ENCODE data around the gene MTHFD1L. TPM values are rescaled to one million over a fixed set of nuclear protein-coding genes. Genes with fewer than 3 reads are reported as not detected.
"Not testable (repeated sequence)": the region's sequence is repeated elsewhere in the genome, so short reads cannot be mapped to it uniquely, and the experiment has no call there.

Gene MTHFD1L
- polyA plus RNA-seq, 2 of the 4 experiments (the other 2 are of a cell fraction): 27.2 to 63.2 TPM

DNA sequence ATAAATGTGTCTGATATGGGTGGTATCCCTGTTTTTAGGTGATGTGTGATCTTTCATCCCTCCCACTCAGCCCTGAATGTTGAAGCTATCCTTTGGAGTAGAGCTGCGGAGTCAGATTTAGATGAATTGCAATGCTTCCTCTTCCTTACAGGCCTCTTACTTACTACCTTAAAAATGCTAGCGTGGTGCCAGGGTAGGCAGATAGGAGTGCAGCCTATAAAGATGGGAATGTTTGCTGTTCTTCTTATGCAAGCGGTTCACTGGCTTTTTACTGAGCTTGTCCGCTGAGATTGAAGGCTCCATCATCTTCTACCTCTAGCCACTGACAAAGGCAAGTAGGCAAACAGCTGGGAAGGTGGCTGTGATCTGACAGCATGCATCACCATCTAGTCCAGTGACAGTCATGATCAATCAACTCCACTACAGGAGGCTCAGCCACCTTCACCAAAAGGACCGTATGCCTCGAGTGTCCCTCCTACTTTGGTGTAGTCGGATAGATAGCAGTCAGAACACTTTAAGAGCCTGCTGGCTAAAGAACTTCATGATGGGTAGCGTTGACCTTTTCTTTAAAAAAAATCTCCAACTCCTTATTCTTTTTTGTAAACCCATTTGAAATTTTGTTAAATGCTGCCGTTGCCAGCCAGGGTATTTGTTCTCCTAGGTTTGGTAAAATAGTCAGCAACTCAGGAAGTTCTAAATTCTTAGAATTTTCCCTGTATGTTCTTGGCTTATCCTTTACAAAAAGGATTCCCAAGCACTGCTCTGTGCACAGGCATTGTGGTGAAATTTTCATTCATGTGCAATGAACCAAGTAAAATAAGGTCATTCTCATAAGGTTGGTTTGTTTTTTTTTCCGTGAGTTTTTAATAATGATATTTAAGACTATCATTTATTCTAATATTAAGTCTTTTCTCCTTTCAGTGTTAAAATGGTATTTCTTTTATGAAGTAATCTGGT lies 169.6 kb downstream of the MTHFD1L start (continued):
- TF ChIP-seq, protein P1, sequence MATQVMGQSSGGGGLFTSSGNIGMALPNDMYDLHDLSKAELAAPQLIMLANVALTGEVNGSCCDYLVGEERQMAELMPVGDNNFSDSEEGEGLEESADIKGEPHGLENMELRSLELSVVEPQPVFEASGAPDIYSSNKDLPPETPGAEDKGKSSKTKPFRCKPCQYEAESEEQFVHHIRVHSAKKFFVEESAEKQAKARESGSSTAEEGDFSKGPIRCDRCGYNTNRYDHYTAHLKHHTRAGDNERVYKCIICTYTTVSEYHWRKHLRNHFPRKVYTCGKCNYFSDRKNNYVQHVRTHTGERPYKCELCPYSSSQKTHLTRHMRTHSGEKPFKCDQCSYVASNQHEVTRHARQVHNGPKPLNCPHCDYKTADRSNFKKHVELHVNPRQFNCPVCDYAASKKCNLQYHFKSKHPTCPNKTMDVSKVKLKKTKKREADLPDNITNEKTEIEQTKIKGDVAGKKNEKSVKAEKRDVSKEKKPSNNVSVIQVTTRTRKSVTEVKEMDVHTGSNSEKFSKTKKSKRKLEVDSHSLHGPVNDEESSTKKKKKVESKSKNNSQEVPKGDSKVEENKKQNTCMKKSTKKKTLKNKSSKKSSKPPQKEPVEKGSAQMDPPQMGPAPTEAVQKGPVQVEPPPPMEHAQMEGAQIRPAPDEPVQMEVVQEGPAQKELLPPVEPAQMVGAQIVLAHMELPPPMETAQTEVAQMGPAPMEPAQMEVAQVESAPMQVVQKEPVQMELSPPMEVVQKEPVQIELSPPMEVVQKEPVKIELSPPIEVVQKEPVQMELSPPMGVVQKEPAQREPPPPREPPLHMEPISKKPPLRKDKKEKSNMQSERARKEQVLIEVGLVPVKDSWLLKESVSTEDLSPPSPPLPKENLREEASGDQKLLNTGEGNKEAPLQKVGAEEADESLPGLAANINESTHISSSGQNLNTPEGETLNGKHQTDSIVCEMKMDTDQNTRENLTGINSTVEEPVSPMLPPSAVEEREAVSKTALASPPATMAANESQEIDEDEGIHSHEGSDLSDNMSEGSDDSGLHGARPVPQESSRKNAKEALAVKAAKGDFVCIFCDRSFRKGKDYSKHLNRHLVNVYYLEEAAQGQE (IDR thresholded peaks at IDR 0.05): no peak
- no peak for TF ChIP-seq NR3C1 (IDR thresholded peaks at IDR 0.05)

DNA sequence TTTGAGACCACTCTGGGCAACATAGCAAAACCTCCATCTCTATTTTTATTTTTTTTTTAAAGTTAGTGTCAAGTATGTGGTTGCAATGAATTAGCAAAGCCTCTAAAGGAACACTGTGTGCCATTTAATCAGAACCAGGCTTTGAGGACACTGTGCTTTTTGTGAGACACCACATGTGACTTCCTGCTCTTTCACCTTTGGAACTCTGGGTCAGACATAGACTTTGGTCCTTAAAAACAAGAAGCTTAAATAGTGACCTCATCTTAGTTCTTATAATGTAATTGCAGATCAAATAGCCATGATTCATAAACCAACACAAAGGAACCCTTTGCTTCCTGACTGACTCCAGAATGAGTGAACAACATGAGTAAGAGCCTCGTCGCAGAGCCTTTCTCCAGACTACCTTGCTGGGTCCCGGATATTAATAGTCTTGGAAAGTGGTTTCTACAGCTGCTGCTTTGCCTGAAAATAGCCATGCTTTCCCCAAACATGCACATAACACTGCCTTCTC lies 170.8 kb downstream of the MTHFD1L start:
- not testable (repeated sequence) for H3K4me3 ChIP-seq, FAIRE-seq, H3K9me3 ChIP-seq, ATAC-seq
- POLR2A ChIA-PET: interaction anchor here (0.6 kb wide), 1 partner anchor 115 kb away, joined by 4 read pairs; no protein-coding TSS in a partner anchor
- TF ChIP-seq JUN (IDR thresholded peaks at IDR 0.05) (peak in 1 of 2 experiments; percentile 38; a peak in 1 of 5 replicates), EP300 (IDR thresholded peaks at IDR 0.05) (peak; percentile 31 to 59; a peak in 3 of 5 replicates), JUNB (IDR thresholded peaks at IDR 0.05) (peak; percentile 80), FOSL2 (IDR thresholded peaks at IDR 0.05) (peak; percentile 43), FOSL2 (CRISPR knock-in tag; IDR thresholded peaks at IDR 0.05) (peak; percentile 82)
- TF ChIP-seq, protein P2, sequence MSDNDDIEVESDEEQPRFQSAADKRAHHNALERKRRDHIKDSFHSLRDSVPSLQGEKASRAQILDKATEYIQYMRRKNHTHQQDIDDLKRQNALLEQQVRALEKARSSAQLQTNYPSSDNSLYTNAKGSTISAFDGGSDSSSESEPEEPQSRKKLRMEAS (IDR thresholded peaks at IDR 0.05): 0 out of 2 replicates have a peak, but pooled peaks have one; percentile 16
- TF ChIP-seq, protein P3, sequence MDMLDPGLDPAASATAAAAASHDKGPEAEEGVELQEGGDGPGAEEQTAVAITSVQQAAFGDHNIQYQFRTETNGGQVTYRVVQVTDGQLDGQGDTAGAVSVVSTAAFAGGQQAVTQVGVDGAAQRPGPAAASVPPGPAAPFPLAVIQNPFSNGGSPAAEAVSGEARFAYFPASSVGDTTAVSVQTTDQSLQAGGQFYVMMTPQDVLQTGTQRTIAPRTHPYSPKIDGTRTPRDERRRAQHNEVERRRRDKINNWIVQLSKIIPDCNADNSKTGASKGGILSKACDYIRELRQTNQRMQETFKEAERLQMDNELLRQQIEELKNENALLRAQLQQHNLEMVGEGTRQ (IDR thresholded peaks at IDR 0.05): peak; percentile 41; the same call in 1 of the 2 replicates
- Histone ChIP-seq H3K4me2 (peak overlapping the region; percentile 42), H3K4me1 (peaks cover 47% of the 10 kb centered on the region), H3K27ac (peak overlapping the region; percentile 97 to 99)
- WGBS (ENCODE audit: missing lambda C conversion rate): 7% methylated on average over 3 of the region's 3 CpGs
- peak in 1 of 2 experiments; percentile 82 for DNase-seq (ENCODE audit: low read depth in 1 of 2, low spot score in 1 of 2)
- CTCF ChIA-PET: interaction anchor here (1.0 kb wide), 1 partner anchor 244 kb away, joined by 4 read pairs; no protein-coding TSS in a partner anchor

DNA sequence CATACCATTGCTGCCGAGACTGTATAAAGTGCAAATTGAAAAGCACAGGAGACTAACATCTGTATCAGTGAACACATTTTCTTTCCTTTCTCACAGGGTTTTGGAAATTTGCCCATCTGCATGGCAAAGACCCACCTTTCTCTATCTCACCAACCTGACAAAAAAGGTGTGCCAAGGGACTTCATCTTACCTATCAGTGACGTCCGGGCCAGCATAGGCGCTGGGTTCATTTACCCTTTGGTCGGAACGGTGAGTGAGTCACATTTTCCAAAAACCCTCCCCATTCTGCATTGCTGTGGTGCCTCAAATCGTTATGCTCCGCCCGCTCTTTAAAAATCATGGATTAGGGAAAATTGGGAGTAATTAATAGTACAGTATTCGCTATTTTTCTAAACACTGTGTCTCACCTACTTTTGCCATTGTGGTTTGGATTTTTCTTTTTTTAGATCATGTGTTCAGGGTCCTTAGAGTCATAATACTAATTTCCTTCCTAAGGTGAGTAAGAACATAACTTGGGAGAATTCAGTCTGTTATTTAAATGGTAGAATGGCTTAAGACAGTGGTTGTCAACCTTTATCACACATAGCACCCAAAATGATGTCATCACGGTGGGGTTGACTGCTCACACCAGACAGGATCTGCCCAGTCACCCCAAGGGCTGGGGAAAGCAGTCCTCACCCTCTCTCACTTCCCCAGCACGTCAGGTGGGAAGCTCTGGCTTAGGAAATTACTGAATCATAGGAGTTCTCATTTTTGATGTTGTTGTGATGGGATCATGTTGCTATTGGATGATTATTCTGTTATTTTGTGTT lies 171.6 kb downstream of the MTHFD1L start:
- FAIRE-seq: no peak
- DNase-seq (ENCODE audit: low read depth in 1 of 2, low spot score in 1 of 2): no peak
- H3K9me3 ChIP-seq: peaks cover 9% of the 10 kb centered on the region
- ATAC-seq: no peak
- WGBS (ENCODE audit: missing lambda C conversion rate): 87% methylated on average over 12 of the region's 12 CpGs
- H3K4me1 ChIP-seq: peaks cover 55% of the 10 kb centered on the region
- POLR2A ChIA-PET: interaction anchor here (0.6 kb wide), 1 partner anchor 116 kb away, joined by 4 read pairs; no protein-coding TSS in a partner anchor
- peak overlapping the region; percentile 97 to 99 for H3K27ac ChIP-seq
- H3K4me2 ChIP-seq: peak overlapping the region; percentile 40
- no peak overlapping the region for H3K4me3 ChIP-seq
- TF ChIP-seq, protein P4, sequence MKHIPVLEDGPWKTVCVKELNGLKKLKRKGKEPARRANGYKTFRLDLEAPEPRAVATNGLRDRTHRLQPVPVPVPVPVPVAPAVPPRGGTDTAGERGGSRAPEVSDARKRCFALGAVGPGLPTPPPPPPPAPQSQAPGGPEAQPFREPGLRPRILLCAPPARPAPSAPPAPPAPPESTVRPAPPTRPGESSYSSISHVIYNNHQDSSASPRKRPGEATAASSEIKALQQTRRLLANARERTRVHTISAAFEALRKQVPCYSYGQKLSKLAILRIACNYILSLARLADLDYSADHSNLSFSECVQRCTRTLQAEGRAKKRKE (CRISPR knock-in tag; IDR thresholded peaks at IDR 0.05; ENCODE audit: low read depth): no peak
- TF ChIP-seq EHMT2 (IDR thresholded peaks at IDR 0.05; ENCODE audit: low read depth) (no peak), ZSCAN20 (CRISPR knock-in tag; IDR thresholded peaks at IDR 0.05) (no peak), FOXS1 (CRISPR knock-in tag; IDR thresholded peaks at IDR 0.05) (no peak), ZC3H11A (IDR thresholded peaks at IDR 0.05) (no peak), KDM1A (IDR thresholded peaks at IDR 0.05; ENCODE audit: low read depth) (no peak), RAD21 (conservative IDR thresholded peaks at IDR 0.05 in 1 of 2, IDR thresholded peaks at IDR 0.05 in 1 of 2) (no peak), HDAC2 (IDR thresholded peaks at IDR 0.05) (no peak), HOXA7 (CRISPR knock-in tag; IDR thresholded peaks at IDR 0.05) (no peak), CHD4 (IDR thresholded peaks at IDR 0.05; ENCODE audit: borderline replicate concordance) (no peak), NFE2L2 (conservative IDR thresholded peaks at IDR 0.05; ENCODE audit: low read length) (no peak), HOXB5 (CRISPR knock-in tag; IDR thresholded peaks at IDR 0.05) (no peak), TP53 (CRISPR knock-in tag; IDR thresholded peaks at IDR 0.05) (no peak), EHF (CRISPR knock-in tag; IDR thresholded peaks at IDR 0.05) (no peak)
- TF ChIP-seq, protein P5, sequence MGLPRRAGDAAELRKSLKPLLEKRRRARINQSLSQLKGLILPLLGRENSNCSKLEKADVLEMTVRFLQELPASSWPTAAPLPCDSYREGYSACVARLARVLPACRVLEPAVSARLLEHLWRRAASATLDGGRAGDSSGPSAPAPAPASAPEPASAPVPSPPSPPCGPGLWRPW (IDR thresholded peaks at IDR 0.05): no peak
- CTCF ChIA-PET: interaction anchor here (1.0 to 3.9 kb wide), 2 partner anchors 243 to 287 kb away, joined by 4 to 13 read pairs; no protein-coding TSS in a partner anchor
